ENCODE measurements around the gene AGTPBP1. TPM values are rescaled to one million over a fixed set of nuclear protein-coding genes. Genes with fewer than 3 reads are reported as not detected.

AGTPBP1 gene
- total and polyA plus RNA-seq, 4 donors: 8.6 to 32.7 (median 18.3) TPM

DNA sequence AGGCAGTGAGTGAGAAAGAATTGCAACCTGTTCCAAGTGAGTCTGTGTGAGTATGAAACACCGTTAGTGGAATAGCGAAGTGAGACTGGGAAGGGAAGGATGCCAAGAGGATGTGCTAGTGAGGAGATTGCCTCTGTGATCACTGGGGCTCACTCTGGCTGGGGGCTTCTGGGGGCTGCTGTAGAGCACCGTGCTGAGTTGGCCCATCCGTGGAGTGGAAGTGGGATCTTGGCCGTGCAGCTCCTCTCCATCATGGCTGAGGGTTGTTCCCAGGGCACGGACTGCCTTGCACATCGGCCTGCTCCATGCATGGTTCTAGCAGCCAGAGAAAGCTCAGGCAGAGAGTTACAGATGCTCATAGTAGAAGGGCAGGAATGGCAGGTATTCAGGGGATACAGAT lies 236.1 kb downstream of the AGTPBP1 start:
- Histone ChIP-seq H3K36me3 (ENCODE audit: control insufficient read depth in 1 of 2, insufficient read depth in 2 of 2, low read length in 1 of 2) (no peaks in the 10 kb centered on the region), H3K9me3 (ENCODE audit: control insufficient read depth, low read length) (no peaks in the 10 kb centered on the region), H3K4me3 (ENCODE audit: low read length in 2 of 2) (no peak overlapping the region), H3K4me1 (ENCODE audit: control insufficient read depth in 1 of 2, insufficient read depth in 2 of 2, low read length in 2 of 2) (no peaks in the 10 kb centered on the region), H3K27me3 (ENCODE audit: control insufficient read depth in 1 of 2, insufficient read depth in 2 of 2, low read length in 1 of 2) (no peaks in the 10 kb centered on the region), H3K27ac (ENCODE audit: low read depth in 1 of 2, low read length in 2 of 2) (no peak overlapping the region)
- ATAC-seq (ENCODE audit: low FRiP score) (no peak), DNase-seq (no peak)
- intact Hi-C loops (cut with DNase I): no loop called here
- WGBS, 2 donors: 87 to 89% methylated on average over 7 of the region's 7 CpGs

DNA sequence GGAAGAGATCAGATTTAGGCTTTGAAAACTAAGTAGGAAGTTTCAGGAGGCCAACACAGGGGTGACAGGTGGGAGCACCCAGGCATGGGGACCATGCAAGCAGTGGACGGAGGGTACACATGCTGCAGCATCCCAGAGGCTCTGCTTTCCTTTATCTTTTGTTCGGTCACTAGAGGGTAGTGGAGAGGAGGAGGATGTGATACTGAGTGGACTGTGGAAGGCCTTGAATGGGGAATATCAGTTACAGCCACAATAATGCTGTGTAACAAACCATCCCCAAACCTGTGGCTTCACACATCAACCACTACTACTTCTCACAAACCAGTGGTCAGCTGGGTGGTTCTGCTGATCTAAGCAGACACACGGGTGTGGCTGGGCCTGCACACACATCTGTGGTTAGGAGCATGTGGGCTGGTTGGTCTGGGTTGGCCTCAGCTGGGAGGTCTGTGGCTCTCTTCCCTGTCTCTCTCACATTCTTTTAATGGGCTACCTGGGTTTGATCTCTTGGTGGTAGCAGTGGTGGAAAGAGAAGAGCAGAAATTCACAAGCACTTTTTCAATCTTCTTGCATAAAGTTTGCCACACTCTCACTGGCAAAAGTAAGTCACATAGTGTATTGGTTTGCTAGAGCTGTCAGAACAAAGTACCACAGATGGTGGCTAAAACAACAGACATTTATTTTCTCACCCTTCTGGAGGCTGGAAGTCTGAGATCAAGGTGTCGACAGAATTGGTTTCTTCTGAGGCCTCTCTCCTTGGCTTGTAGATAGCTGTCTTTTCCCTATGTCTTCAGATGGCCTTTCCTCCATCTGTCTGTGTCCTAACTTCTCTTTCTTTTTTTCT lies 238.7 kb downstream of the AGTPBP1 start:
- intact Hi-C loops (cut with DNase I): no loop called here

DNA sequence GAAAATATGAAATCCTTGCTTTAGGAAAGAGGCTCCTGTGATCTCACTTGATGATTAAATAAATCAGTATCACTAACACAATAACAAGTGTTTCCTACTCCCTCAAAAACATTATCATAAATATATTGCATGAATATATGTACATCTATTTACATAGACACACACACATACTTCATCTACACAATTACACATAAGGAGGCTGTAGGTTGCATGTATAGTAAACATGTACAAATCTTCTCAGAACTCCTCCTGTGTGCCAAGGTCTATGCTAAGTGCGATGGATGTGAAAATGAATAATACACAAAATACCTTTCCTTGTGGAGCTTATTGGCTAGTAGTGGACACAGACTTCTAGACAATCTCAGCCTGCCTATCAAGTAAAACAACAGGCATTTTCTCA lies 239.9 kb downstream of the AGTPBP1 start:
- ATAC-seq (ENCODE audit: low FRiP score): no peak
- Histone ChIP-seq H3K9me3 (ENCODE audit: control insufficient read depth, low read length) (peaks cover 1% of the 10 kb centered on the region), H3K4me1 (ENCODE audit: control insufficient read depth in 1 of 2, insufficient read depth in 2 of 2, low read length in 2 of 2) (no peaks in the 10 kb centered on the region), H3K4me3 (ENCODE audit: low read length in 2 of 2) (no peak overlapping the region), H3K27me3 (ENCODE audit: control insufficient read depth in 1 of 2, insufficient read depth in 2 of 2, low read length in 1 of 2) (no peaks in the 10 kb centered on the region), H3K27ac (ENCODE audit: low read depth in 1 of 2, low read length in 2 of 2) (no peak overlapping the region), H3K36me3 (ENCODE audit: control insufficient read depth in 1 of 2, insufficient read depth in 2 of 2, low read length in 1 of 2) (no peaks in the 10 kb centered on the region)
- 65 to 97% methylated on average over 1 of the region's 1 CpG for WGBS, 2 donors
- DNase-seq: no peak
- intact Hi-C loops (cut with DNase I): no loop called here

More for the DNA sequence above, 238.7 kb downstream of the AGTPBP1 start:
- H3K36me3 ChIP-seq (ENCODE audit: control insufficient read depth in 1 of 2, insufficient read depth in 2 of 2, low read length in 1 of 2): no peaks in the 10 kb centered on the region
- ATAC-seq (ENCODE audit: low FRiP score) (no peak), DNase-seq (no peak)
- H3K4me1 ChIP-seq (ENCODE audit: control insufficient read depth in 1 of 2, insufficient read depth in 2 of 2, low read length in 2 of 2): no peaks in the 10 kb centered on the region
- H3K27me3 ChIP-seq (ENCODE audit: control insufficient read depth in 1 of 2, insufficient read depth in 2 of 2, low read length in 1 of 2): no peaks in the 10 kb centered on the region
- no peak overlapping the region for H3K4me3 ChIP-seq (ENCODE audit: low read length in 2 of 2)
- WGBS, 2 donors: 90% methylated on average over 4 of the region's 4 CpGs
- H3K27ac ChIP-seq (ENCODE audit: low read depth in 1 of 2, low read length in 2 of 2): no peak overlapping the region
- peaks cover 1% of the 10 kb centered on the region for H3K9me3 ChIP-seq (ENCODE audit: control insufficient read depth, low read length)

DNA sequence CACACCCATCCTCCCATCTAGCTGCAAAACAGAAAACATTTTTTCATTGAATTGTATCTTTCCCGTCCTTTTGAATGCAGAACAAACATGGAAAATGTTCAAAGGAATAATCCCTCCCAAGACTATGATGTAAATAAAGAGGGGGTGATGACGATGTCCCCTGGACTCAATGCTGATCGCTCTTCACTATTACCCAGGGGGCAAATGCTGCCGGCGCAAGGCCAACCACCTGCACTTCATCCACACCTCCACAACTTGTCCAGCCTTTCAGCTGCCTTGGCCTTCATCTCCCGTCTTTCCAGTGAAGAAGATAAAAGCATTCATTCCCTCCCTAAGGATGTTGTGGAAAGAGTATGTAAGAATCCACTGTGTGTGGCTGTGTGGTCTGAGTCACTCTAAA lies 240.3 kb downstream of the AGTPBP1 start:
- ATAC-seq (ENCODE audit: low FRiP score): no peak
- 84 to 88% methylated on average over 6 of the region's 6 CpGs for WGBS, 2 donors

More for the DNA sequence above, 240.3 kb downstream of the AGTPBP1 start:
- no peak for DNase-seq
- Histone ChIP-seq H3K4me1 (ENCODE audit: control insufficient read depth in 1 of 2, insufficient read depth in 2 of 2, low read length in 2 of 2) (no peaks in the 10 kb centered on the region), H3K27ac (ENCODE audit: low read depth in 1 of 2, low read length in 2 of 2) (no peak overlapping the region), H3K9me3 (ENCODE audit: control insufficient read depth, low read length) (peaks cover 1% of the 10 kb centered on the region), H3K27me3 (ENCODE audit: control insufficient read depth in 1 of 2, insufficient read depth in 2 of 2, low read length in 1 of 2) (no peaks in the 10 kb centered on the region), H3K4me3 (ENCODE audit: low read length in 2 of 2) (no peak overlapping the region), H3K36me3 (ENCODE audit: control insufficient read depth in 1 of 2, insufficient read depth in 2 of 2, low read length in 1 of 2) (no peaks in the 10 kb centered on the region)
- intact Hi-C loops (cut with DNase I): no loop called here

Other genes with a start within 250 kb of the AGTPBP1 start
- 10 to 100 TPM; 22.8 to 23.5 TPM for gene NAA35, start 199.2 kb upstream of the AGTPBP1 start, total RNA-seq
- 10 to 100 TPM in 1 of 2 donors, 1 to 10 TPM in 1; 4.5 to 10.6 TPM for gene NAA35, start 199.2 kb upstream of the AGTPBP1 start, polyA plus RNA-seq